ENCODE measurements around the gene ZSWIM2.
A peak's percentile ranks its signal among the peaks of the same experiment; 100 is the strongest.
"Not testable (repeated sequence)": the region's sequence is repeated elsewhere in the genome, so short reads cannot be mapped to it uniquely, and the experiment has no call there.

Gene ZSWIM2, protein sequence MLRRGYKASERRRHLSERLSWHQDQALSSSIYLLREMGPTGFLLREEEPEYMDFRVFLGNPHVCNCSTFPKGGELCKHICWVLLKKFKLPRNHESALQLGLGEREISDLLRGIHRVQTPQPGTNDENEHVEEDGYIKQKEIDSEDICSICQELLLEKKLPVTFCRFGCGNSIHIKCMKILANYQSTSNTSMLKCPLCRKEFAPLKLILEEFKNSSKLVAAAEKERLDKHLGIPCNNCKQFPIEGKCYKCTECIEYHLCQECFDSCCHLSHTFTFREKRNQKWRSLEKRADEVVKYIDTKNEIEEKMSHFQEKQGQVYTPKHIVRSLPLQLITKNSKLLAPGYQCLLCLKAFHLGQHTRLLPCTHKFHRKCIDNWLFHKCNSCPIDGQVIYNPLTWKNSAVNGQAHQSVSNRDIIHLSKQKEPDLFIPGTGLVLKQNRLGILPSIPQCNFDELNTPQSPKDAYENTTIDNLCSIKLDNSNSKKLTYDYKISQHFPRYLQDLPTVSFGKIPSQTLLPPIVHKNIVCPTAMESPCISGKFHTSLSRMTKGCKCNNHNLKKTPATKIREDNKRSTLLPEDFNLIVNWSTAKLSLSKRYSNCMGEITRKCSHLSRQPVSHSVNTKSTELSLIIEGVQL

DNA sequence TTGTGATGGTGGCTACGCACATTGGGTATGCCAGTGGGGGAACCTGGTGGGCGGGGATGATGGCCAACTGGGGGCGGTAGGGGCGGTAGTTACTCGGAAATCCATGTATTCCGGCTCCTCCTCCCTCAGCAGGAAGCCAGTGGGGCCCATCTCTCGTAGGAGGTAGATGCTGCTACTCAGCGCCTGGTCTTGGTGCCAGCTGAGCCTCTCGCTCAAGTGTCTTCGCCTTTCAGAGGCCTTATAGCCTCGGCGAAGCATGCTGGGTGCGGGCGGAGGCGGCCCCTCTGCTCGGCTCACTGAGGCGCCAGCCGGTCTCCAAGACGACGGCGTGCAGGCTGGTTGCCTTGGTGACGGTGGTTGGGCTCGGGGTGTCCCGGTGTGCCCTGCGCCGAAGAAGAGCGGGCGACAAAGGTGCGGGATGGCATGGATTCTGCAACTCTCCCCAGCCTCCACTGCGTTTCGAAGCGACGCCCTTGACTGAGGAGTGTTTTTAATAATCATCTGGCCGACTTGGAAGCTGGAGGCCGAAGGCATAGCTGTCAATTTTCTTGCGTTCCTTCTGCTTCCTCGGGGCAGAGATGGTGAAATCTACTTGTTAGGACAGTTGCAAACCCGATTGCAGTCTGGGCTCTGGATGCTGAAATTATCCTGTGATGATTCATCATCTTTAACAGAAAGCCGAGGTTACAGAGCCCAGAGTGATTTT is at the start of gene ZSWIM2:
Gene ZSWIM2, minus strand, starts transcription at position 298 of the 706 bp plus-strand sequence. Its CDS starts 40 bp downstream, at position 258.
- peak; percentile 79 for FAIRE-seq
- DNase-seq (ENCODE audit: low spot score): peak; percentile 79

DNA sequence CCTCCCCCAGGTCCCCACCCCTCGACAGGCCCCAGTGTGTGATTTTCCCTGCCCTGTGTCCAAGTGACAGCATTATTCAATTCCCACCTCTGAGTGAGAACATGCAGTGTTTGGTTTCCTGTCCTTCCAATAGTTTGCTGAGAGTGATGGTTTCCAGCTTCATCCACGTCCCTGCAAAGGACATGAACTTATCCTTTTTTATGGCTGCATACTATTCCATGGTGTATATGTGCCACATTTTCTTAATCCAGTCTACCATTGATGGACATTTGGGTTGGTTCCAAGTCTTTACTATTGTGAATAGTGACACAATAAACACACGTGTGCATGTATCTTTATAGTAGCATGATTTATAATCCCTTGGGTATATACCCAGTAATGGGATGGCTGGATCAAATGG is 47.2 kb upstream of the ZSWIM2 start:
- not testable (repeated sequence) for FAIRE-seq; DNase-seq (ENCODE audit: low spot score)

DNA sequence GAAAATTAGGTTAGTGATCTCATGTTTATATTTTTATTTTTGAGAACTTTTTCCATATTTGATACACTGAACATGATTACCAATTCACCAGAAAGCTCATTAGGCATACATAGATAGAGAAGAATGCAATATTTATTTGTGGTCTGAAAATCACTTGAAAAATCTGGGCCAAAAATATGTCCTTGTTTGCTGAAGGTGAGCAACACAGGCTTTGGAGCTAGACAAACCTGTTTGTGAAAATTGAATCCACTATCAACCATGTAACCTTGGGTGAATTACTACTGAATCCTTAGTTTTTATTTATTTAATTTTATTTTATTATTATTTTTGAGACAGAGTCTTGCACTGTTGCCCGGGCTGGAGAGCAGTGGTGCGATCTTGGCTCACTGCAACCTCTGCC is 46.5 kb upstream of the ZSWIM2 start:
- FAIRE-seq: no peak
- no peak for DNase-seq (ENCODE audit: low spot score)

DNA sequence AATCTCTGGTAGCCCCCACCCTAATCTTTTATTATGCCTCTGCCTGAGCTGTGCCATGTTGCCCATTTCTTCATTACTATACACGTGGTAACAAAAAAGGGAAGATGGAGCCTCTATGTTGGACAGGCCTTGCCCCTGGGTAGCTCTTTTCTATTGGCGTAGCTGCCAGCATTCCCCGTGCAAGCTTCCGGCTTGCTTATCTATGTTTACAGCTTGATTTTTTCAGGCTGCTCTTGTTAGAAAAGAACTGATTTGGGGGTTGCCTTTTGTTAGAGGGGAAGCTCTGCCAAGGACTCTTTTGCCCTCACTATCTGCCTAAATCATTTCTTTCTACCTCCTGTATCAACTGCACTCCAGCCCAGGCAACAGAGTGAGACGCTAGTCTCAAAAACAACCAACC is 45.5 kb upstream of the ZSWIM2 start:
- FAIRE-seq (no peak), DNase-seq (ENCODE audit: low spot score) (no peak)

DNA sequence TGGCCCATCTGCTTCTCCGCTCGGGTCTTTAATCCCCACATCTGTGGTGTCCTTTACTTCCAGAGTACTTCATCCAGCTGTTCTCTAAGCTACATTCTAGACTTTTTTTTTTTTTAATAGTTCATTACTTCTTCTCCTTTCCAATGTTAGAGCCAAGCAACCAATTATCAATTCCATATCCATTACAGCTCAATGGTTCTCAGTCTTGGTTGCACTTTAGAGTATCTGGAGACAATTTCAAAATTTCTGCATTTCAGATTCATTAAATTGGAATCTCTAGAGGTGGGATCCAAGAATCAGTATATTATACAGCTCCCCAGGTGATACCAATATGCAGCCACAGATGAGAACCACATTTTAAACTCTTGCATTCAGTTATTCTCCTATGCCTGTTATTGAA is 43.9 kb upstream of the ZSWIM2 start:
- FAIRE-seq: no peak
- DNase-seq (ENCODE audit: low spot score): no peak

DNA sequence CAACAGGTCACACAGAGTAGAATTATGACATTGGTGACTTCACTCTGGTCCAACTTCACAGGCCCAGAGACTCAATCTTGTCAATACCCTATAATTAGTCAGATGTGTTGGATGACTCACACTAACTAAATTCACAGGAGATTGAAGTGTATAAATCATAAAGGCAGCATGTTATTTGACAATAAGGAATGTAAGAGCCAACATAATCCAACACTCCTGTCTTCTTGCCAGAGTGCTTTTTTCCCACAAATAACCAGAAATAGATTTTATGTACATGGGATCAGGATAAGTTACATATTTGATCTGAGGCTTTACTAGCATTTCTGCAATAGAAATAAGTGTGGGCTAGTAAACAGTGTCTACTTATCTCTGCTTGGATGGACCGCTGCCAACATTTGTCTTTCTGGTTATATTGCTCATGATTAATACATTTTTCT is 42.2 kb upstream of the ZSWIM2 start:
- DNase-seq (ENCODE audit: low spot score): no peak
- no peak for FAIRE-seq

DNA sequence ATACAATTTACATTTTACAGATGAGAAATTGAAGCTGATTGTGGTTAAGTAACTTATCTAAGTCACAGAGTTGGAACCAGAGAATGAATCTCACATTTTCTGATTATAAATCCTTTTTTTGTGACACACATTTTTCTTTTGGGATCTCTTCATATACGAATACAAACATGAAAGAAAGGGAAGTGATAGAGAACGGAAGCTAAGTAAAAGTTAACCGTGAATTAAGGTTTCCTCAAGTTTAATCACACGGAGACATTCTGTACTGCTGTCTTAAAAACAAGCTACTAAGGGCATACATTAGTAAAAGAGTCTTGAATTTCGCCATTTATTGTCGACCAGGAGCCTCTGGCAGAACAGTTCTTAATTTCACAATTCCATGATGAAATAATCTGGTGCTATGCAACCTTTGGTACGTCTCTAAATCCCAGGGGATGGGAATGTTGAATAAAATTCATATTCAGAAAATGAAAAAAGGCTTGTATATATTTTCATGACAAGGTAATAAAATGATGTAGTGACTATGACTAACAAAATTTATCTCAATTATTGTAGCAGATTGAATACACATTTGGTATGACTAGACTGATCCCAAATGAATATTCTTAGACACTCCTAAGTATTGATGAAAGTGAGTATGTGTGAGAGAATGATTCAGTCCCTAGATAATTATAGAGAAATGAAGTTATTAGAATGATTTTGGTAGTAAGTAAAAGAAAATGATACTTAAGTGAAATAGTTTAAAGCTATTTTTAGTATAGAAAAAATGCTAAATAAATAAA is 40.3 kb upstream of the ZSWIM2 start:
- DNase-seq (ENCODE audit: low spot score): no peak
- no peak for FAIRE-seq

DNA sequence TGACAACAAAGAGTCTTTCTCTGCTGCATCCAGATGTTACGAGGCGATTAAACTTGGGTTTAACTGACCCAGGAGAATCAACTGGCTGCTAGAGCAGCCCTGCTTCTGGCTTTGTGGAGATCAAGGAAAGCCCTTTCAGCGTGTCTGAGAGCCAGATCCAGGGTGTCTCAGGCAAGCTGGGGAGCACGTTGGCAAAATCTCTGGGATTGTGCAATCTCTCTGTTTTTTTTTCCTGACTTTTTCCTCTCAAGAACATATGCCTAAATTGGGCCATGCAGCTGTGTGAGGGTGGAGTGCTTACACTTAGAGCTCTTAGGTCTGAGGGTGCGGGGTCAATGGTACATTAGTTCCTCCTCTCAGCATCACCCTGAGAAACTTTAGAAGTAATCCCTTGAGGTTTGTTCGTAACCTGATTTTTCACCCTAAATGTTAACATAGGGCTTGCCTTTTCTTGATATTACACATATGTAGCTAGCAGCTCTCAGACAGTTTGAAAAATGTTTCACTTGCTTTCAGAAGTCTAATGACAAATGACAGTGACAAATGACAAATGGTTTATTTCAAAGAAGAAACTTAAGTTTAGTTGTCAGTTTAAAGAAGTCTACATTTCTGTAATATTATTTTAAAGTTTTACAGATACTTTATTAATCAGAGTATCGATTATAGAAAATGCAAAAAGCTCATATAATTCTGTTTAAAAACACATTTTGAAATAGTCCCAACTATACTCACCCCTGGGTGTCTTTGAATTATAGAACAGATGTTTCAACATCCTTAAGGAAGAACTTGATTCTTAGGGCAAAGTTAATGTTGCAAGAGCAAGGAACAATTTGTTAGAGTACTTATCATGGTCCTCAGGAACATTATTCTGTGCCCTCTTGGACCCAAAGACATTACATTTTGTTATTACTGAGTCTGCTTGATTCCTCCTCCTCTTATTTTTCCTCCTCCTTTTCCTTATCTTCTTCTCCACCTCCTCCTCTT is 38.4 kb upstream of the ZSWIM2 start:
- DNase-seq (ENCODE audit: low spot score) (no peak), FAIRE-seq (no peak)

DNA sequence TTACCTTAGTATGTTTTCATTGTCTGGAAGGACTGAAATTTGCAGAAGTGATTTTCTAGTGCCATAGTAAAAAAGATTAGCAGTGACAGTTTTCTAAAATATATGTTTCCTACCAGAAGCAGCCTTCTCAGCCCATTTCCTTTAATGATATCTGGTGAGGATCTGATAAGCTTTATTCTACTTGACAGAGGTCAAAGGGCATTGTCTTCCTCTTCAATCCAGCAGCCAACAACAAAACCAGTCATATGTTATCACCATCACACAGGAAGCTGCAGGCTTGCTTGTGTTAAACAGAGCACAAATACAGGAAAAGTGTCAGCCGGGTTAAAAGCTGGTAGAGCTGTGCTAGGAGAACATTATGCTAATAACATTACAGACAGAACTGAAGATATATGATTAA is 35.6 kb upstream of the ZSWIM2 start:
- FAIRE-seq: no peak
- no peak for DNase-seq (ENCODE audit: low spot score)

DNA sequence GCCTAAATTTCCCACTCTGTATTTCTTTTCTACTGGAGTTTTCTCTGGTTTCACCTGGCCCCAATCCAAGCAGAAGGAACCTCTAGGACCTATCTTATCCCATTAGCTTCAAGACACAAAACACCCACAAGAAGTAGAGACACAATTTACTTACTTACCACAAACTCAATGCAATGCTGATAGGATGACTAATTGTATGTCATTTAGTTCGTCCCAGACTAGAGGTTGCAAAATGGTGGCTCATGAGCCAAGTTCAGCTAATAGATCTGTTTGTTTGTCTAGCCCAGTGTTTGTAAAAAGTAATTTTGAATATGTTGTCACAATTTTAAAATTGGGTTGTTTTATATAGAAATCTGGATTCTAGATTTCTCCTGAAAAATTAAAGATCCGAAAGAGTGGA is 34.7 kb upstream of the ZSWIM2 start:
- DNase-seq (ENCODE audit: low spot score): no peak
- FAIRE-seq: no peak

DNA sequence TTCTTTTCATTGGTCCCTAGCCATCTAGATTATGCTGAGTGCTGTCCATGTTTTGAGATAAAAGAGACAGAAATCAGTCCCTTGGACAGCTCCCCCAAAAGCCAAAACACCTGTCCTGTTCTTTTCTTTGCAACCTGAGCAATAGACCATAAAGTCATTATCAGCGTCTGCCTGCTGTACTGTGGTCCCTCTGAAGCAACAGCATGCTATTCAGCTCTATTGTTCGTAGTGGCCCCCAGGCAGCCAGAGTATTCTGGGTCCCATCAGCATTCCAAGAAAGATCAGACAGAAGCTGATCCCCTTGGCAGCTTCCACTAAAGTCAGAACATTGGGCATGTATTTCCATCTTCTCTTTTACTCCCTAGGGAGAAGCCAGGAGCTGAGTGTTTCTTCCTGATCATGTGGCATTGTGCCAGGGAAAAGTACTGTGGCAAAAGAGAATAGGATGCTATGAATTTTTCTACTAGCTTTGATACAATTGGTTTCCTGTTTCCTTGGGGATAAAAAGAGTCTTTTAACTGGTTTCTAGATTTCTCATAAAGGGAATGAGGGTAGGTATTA is 33.6 kb upstream of the ZSWIM2 start:
- DNase-seq (ENCODE audit: low spot score) (no peak), FAIRE-seq (no peak)

DNA sequence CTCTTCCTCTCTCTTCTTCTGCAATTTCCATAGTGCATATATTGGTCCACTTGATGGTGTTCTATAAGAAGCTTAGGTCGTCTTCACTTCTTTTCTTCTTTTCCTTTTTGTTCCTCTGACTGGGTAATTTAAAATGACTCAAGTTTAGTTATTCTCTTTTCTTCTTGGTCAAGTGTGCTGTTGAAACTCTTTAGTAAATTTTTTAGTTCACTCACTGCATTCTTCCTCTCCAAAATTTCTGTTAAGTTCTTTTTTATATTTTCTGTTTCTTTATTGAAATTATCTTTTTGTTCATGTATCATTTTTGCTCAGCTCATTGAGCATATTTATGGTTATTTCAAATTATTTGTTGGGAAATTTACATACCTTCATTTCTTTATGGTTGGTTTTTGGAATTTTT is 32.7 kb upstream of the ZSWIM2 start:
- FAIRE-seq (no peak), DNase-seq (ENCODE audit: low spot score) (no peak)

DNA sequence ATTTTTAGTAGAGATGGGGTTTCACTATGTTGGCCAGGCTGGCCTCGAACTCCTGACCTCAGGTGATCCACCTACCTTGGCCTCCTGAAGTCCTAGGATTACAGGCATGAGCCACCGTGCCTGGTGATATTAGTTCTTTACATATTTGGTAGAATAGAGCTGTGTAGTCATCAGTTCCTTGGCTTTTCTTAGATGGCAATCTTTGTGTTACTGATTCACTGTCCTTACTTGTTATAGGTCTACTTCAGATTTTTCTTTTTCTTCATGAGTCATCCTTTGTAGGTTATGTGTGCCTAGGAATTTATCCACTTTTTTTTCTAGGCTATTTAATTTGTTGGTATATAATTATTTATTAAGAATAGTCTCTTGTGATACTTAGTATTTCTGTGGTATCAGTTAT is 30.3 kb upstream of the ZSWIM2 start:
- FAIRE-seq: no peak

DNA sequence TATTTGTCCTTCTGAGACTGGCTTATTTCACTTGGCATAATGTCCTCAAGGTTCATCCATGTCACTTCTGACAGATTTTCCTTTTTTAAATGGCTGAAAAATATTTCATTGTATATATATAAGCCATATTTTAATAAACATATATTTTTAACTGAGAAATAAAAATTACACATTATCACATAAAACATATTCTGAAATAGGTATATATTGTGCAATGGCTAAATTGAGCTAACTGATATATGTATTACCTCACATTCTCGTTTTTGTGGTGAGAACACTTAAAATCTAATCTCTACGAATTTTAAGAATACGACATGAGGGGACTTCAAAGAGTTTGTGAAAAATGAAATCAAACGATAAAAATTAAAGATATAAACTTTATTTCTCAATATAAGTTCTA is 25.7 kb upstream of the ZSWIM2 start:
- FAIRE-seq: no peak

More for the DNA sequence above, 30.3 kb upstream of the ZSWIM2 start:
- no peak for DNase-seq (ENCODE audit: low spot score)

DNA sequence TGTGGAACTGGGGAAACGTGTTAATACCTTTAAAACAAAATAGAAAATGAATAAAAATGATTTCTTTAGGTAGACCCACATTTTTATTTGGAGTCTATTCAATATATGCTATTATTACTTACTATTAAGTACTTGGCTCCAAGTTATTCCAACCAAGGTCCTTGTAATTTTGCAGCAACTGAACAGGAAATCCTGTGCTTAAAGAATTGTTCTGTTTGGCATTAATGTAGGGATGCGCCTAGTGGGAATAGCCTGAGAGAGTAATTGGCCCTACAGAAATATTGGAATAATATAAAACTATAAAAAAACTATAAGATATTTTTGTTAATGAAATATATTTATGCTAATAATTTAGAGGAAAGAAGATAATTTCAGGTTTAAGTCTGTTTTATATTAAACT is 22.9 kb upstream of the ZSWIM2 start:
- DNase-seq (ENCODE audit: low spot score): no peak
- no peak for FAIRE-seq

More for the DNA sequence above, 25.7 kb upstream of the ZSWIM2 start:
- DNase-seq (ENCODE audit: low spot score): no peak

DNA sequence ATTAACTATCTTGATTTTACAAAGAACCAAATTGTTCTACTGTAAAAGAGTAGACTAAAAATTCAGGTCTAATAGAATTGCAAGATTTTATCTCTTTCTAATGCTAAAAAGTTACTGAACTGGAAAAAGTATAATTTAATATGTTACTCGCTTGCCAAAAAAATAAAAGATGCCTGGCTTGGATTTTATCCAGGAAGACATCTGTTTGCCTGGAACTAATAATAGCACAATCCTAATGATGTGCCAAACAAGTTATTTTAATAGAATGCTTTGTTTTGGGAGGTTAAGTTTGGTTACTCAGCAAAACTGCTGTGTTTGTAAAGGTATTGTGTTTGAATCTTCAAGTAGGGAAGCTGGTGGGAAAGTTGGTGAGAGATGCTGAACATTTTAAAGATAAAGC is 19.4 kb upstream of the ZSWIM2 start:
- FAIRE-seq: no peak
- no peak for DNase-seq (ENCODE audit: low spot score)

DNA sequence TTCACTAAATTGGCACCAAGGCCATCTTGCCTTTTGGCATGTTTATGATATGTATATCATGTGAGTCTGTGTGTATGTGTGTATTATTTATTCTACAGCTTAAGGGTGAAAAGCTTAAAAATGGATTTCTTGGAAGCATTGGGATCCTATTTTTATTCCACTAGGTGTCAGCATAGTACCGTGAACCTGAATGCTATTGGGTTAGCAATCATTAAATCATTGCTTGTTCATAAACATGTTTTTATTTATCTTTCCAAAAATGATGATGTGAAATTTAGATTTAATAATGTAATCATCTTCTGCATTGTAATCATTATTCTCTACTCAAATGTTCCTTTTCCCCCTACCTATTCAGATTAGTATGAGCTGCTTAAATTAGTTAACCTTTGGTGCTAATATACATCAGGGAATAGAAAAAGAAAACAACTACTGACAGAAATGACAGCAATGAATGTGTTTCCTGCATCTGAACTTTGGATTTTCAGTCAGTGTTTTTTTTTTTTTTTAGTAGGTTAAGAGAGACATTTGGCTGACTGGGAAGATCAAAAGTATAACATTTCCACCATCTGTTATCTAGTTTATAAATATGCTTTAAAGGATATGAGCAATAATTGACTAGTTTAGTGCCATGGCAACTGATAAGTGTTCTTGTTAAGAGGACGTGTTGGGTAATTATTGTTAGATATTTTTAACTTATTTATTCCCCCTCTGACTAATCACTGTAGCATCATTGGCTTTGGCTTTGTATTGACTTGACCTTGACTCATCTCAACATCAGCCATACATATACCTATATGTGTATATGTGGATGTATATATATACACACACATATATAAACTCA is 14.1 kb upstream of the ZSWIM2 start:
- DNase-seq (ENCODE audit: low spot score) (peak; percentile 15), FAIRE-seq (no peak)

DNA sequence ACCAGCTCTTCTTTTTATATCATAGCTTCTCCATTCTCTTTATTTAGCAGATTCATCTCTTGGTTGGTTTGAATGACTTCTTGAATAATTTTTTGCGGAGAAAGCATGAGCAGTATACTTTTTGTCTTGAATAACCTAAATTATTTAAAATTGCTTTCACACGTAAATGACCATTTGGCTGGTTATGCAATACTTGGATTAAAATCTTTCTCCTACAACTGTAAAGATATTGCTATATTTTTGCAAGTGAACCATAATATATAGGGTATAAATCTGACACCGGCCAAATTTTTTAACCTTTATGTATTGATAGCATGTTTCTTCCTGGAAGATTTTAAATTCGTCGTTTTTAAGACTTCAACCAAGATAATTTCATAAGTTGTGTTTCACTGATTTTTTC is 6.2 kb upstream of the ZSWIM2 start:
- DNase-seq (ENCODE audit: low spot score): no peak
- FAIRE-seq: no peak

DNA sequence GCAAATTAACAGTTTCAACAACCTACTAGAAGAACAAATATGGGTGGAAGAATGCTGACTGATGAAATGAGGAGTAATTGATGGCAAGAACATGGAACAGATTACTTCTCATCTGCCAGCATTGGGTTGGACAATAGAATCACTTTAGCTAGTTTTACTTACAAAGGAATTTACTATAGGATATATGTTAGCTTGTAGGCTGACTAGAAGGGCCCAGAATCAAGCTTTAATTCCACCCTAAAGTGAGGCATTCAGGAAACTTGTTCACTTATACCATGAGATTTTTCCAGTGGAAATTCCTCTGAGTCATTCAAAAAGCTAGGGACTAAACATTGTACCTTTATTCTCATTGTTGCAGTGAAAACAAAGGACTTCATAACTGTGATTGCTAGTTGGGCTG is 5.0 kb upstream of the ZSWIM2 start:
- DNase-seq (ENCODE audit: low spot score) (no peak), FAIRE-seq (no peak)

Data from urothelium cell line (cell line).